GM18526 (cell line): ENCODE data around the gene KRT39.

Experiments
- POLR2A ChIP-seq: IDR thresholded peaks from 3 replicates; pipeline ENCODE4 v1.6.1; 2011; ENCODE audit not compliant: insufficient read length; ENCODE audit errors: extremely low read depth

Gene KRT39

GRCh38 chr17:40936437-40936971 is 30.2 kb downstream of the KRT39 start:
- no peak for TF ChIP-seq POLR2A

- TF ChIP-seq POLR2A = no peak
Measured at GRCh38 chr17:40935624-40936023, 31.1 kb downstream of the KRT39 start.

- TF ChIP-seq POLR2A = no peak
Measured at GRCh38 chr17:40932608-40933007, 34.1 kb downstream of the KRT39 start.

- no peak for TF ChIP-seq POLR2A
Measured at GRCh38 chr17:40931311-40931710, 35.4 kb downstream of the KRT39 start.

- TF ChIP-seq POLR2A = no peak
Measured at GRCh38 chr17:40926341-40926740, 40.4 kb downstream of the KRT39 start.

GRCh38 chr17:40922239-40922638 is 44.5 kb downstream of the KRT39 start:
- no peak for TF ChIP-seq POLR2A

GRCh38 chr17:40921026-40921425 is 45.7 kb downstream of the KRT39 start:
- no peak for TF ChIP-seq POLR2A

- no peak for TF ChIP-seq POLR2A
Measured at GRCh38 chr17:40916366-40916765, 50.4 kb downstream of the KRT39 start.

GRCh38 chr17:40915721-40916256 is 51.0 kb downstream of the KRT39 start:
- TF ChIP-seq POLR2A = no peak

- no peak for TF ChIP-seq POLR2A
Measured at GRCh38 chr17:40915199-40915661, 51.5 kb downstream of the KRT39 start.

GRCh38 chr17:40914075-40914855 is 52.5 kb downstream of the KRT39 start:
- no peak for TF ChIP-seq POLR2A

- no peak for TF ChIP-seq POLR2A
Measured at GRCh38 chr17:40912486-40913210, 54.1 kb downstream of the KRT39 start.

- TF ChIP-seq POLR2A = no peak
Measured at GRCh38 chr17:40910441-40910841, 56.3 kb downstream of the KRT39 start.

- no peak for TF ChIP-seq POLR2A
Measured at GRCh38 chr17:40909755-40910154, 57.0 kb downstream of the KRT39 start.

GRCh38 chr17:40909351-40909750 is 57.4 kb downstream of the KRT39 start:
- no peak for TF ChIP-seq POLR2A
